Stimulated activated CD8-positive, alpha-beta memory T cell treated with anti-CD3 and anti-CD28 coated beads, Interleukin-4, amount 100 ng/mL, for 24 hours (primary cell): Measurements from ENCODE around the gene KLHL14.
"Not testable (repeated sequence)": the region's sequence is repeated elsewhere in the genome, so short reads cannot be mapped to it uniquely, and the experiment has no call there.

Source experiments
- DNase-seq: peaks from one replicate; pipeline ENCODE4 v3.0.0-alpha.2; 2020; ENCODE audit warnings: low read depth

The KLHL14 gene, protein sequence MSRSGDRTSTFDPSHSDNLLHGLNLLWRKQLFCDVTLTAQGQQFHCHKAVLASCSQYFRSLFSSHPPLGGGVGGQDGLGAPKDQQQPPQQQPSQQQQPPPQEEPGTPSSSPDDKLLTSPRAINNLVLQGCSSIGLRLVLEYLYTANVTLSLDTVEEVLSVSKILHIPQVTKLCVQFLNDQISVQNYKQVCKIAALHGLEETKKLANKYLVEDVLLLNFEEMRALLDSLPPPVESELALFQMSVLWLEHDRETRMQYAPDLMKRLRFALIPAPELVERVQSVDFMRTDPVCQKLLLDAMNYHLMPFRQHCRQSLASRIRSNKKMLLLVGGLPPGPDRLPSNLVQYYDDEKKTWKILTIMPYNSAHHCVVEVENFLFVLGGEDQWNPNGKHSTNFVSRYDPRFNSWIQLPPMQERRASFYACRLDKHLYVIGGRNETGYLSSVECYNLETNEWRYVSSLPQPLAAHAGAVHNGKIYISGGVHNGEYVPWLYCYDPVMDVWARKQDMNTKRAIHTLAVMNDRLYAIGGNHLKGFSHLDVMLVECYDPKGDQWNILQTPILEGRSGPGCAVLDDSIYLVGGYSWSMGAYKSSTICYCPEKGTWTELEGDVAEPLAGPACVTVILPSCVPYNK

DNA sequence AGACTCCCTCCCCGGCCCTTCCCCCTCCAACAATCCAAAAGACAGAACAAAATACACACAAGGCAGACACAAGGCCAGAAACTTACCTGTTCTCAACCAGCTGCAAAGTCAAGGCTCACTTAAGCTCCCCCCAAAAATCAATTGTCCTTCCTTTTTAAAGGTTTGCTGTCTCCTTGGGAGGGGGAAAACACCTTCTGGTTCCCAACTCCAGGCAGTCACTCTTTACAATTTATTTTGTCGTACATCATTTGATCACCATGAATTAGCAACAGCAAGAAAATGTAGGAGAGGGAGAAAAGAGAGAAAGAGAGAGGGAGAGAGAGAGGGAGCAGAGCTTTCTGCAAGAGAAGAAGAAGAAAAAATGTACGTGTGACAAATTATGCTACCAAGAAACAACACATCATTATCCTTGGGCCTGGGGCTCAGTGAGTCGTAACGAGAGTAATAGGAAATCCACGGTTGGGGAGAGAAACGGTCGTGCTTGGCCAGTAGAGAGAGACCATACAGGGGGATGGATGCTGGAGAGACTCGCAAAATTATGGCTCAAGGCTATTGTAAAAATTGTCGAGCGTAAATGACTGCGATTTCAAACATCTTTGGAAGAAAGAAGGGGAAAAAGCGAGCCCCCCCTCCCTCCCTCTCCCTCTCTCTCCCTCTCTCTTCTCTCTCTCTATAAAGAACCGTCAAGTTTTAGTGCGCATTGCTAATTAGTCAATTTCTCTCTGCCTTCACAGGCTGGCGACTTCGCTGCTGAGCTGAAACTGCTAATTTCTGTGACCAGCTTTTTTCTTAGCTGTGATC lies at the start of gene KLHL14:
KLHL14 (minus strand) TSS at position 443 of the 801 bp plus-strand sequence. CDS start 2,432 bp downstream, outside the sequence.
- DNase-seq: no peak

DNA sequence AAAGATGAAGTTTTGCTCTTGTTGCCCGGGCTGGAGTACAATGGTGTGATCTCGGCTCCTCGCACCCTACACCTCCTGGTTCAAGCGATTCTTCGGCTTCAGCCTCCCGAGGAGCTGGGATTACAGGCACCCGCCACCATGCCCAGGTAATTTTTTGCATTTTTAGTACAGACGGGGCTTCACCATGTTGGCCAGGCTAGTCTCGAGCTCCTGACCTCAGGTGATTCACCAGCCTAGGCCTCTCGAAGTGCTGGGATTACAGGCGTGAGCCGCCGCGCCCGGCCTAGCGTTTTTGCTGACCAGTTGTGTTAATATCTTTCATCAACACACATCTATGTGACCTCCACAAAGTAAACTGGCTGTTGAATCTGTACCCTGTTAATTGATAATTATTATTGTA lies 49.4 kb upstream of the KLHL14 start:
- DNase-seq: no peak

DNA sequence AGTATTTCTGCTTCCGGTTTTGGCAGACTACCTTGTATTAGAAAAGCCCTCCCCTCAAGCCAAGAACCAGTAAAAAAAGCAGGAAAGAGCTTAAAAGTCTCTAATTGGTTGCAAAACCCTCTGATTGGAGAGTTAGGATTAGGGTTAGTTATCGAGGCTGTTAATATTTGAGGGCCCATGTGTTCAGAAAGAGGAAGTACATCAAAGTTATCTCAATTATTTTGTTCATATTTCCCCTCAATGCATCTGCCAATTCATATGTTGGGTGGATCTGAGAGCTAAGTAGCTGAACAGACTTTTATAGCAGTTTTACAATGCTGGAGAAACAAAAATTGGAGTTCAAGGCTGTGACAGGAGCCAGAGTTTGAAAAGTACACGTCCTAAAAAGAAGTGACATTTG lies 43.1 kb upstream of the KLHL14 start:
- no peak for DNase-seq

DNA sequence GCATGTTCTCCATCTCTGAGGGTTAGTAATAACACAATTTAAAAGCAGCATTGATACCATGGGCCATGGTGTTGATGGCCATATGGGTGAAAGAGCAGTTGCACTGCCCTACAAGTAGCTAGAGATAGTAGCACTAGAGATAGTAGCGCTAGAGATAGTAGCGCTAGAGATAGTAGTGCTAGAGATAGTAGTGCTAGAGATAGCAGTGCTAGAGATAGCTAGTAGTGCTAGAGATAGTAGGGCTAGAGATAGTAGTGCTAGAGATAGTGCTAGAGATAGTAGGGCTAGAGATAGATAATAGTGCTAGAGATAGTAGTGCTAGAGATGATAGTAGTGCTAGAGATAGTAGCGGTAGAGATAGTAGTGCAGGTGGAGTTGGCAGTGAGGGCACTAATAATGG lies 39.5 kb upstream of the KLHL14 start:
- no peak for DNase-seq

DNA sequence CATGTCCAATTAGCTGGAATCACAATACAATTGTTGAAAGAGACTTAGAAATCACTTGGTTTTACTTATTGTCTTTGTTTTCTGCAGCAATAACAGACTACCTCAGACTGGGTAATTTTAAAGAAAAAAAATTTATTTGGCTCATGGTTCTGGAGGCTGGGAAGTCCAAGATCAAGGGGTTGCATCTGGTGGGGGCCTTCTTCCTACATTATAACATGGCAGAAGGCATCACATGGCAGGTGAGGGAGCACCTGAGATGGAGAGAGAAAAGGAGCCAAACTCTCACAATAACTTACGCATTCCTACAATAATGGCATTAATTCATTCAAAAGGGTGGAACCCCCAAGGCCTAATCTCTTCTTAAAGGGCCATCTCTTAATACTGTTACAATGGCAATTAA lies 37.5 kb upstream of the KLHL14 start:
- DNase-seq: no peak

DNA sequence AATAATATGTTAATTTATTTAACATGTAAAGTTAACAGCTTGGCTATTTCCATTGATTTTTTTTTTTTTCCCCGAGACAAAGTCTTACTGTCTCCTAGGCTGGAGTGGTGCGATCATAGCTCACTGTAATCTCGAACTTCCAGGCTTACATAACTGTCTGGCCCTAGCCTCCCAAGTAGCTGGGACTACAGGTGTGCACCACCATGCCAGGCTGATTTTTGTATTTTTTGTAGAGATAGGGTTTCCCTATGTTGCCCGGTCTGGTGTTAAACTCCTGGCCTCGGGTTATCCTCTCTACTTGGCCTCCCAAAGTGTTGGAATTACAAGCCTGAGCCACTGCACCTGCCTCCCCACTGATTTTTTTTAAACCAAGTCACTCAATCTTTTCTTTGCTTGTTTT lies 32.5 kb upstream of the KLHL14 start:
- no peak for DNase-seq

DNA sequence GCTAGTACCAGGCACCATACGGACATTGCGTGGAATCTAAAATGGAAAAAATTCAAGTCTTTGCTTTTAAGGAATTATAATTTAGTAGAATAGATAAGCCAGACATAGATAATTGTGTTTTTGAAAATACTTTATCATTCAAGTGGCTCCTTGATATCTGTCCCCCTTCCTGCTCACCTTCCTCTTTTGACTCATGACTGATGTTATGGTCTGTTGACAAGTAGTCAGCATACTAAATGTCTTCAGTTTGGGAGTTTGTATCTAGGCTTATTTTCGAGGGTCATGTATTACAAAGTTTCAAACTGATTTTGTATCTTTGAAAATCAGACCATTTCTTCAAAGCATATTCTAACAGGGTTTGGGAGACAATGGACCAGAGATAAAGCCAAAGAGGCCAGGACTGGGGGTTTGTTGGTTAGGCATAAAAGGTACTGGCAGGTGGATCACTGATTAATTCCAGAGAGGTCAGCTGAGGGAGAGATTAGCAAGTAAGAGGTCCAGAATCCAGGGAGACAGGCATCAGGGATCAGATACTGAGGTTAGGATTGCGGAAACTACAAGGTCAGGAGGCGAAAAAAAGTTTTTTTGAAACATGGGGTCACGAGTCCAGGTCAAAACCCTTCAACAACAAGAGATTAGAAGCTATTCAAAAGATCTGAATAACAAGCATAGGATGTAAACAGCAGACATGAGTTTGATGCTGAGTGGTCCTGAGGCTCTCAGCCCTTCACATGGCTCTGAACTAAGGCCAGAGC lies 31.5 kb upstream of the KLHL14 start:
- no peak for DNase-seq

DNA sequence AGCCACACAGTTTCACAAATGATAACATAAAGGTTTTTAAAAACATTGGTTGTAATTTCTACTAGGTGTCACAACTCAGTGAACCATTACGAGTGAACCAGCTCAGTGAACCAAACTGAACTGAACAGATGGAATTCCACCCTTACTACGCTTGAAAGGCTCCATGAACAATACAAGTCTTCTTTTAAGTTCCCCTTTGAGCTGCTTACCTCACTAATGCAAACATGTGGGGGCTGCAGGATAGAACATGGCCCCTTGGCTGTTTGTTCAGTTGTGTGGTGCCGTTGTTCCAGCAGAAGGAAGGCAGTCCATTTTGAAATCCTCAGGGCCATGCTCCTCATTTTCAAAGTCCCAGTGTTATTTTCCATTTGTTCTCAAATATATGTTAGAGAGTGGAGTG lies 30.7 kb upstream of the KLHL14 start:
- no peak for DNase-seq

DNA sequence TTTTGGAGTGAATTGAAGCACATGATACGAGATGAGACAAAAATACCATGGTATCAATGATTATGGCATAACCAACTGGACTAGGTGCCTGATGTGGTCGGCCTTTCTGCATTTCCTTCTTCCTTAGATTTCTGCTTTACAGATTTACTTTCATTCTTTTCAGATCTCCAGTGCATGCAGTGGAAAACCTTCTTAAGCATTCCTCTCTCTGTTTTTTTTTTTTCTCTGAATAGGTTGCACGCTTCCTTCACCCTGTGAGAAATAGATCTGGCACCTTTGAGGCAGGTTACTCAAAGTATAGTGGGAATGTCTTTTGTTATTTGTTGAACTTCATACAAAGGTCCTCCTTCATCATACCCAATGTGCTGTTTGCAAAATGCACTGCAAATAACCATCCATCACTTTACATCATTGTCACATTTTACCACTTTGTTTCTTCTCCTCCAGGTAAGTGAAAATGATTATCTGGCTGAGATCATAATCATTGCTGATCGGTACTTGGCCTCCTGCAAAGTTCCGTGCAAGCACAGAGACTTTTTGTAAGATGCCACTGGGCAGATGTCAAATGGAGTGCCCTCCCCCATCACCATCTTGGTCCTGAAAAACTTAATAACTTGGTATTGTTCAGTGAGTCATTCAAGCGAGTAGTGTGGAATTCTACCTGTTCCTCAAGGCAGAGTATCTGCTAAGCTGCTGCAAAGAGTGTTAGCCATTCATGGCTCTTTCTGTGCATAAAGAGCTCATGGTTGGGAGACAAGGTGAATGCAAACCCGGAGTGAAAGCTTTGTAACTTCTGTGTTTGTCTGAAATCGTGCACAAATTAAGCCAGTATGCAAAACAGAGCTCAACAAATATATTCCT lies 30.0 kb upstream of the KLHL14 start:
- no peak for DNase-seq

DNA sequence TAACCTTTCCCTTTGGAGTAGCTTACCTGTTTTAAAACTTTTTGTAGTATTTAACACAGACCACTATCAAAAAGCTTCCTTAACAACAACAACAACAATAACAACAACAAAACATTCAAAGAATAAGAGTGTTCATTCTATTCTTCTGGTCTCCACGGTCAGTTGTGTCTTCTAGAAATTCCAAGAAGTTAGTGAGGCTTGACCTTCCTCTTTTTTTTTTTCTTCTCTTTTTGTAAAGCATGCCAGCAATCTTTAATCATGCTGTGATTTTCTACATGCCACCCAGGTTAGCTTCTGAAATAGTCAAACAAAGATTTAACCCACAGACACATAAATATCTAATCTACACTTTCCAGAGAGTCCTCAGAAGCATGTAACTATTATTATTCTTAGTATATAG lies 28.4 kb upstream of the KLHL14 start:
- no peak for DNase-seq

DNA sequence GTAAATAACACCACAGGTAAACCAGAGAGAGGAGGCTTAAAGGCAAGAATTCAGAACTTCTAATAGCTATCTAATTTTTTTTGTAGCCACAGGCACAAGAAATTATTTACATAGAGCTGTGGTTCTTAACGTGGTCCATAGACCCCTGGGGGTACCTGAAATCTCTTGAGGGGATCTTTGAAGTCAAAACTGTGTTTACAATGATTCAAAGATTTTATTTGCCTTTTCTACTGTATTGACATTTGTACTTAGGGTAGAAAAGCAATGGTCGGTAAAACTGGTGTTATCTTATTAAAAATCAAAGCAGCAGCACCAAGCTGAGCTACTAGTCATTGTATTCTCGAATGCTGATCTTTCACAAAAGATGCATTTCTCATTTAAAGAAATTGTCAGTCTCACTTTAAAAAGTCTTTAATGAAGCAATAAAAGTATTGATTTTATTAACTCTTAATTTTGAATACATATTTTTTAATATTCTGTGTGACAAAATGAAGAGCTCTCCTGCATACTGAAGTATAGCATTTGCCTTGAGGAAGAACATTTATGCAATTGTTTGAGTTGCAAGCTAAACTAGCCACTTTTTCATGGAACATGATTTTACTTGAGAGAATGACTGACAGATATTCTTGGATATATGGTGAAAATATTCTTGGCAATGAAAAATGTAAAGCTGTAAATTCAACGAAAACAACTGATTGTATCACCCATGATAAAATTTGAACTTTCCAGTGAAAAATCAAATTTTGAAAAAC lies 25.6 kb upstream of the KLHL14 start:
- no peak for DNase-seq

DNA sequence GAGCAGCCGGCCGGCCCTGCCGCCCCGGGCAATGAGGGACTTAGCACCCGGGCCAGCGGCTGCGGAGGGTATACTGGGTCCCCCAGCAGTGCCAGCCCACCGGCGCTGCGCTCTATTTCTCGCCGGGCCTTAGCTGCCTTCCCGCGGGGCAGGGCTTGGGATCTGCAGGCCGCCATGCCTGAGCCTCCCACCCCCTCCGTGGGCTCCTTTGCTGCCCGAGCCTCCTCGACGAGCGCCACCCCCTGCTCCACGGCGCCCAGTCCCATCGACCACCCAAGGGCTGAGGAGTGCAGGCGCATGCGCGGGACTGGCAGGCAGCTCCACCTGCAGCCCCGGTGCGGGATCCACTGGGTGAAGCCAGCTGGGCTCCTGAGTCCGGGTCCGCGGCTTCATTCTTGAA lies 21.8 kb upstream of the KLHL14 start:
- not testable (repeated sequence) for DNase-seq

DNA sequence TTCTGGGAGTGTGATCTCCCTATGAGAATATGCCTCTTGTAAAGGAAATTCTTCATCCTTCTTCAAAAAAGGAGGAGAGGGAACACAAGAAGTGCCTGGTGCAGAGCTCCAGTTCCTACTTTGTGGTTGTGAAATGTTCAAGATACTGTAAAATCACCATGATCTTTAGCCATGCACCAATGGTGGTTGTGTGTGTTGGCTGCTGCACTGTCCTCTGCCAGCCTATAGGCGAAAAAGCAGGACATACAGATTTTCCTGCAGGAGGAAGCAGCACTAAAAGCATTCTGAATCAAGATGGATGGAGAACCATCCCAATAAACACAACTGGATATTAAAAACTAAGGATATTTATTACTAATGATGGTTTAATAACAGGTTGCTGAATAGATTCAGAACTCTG lies 6.2 kb upstream of the KLHL14 start:
- DNase-seq: no peak

DNA sequence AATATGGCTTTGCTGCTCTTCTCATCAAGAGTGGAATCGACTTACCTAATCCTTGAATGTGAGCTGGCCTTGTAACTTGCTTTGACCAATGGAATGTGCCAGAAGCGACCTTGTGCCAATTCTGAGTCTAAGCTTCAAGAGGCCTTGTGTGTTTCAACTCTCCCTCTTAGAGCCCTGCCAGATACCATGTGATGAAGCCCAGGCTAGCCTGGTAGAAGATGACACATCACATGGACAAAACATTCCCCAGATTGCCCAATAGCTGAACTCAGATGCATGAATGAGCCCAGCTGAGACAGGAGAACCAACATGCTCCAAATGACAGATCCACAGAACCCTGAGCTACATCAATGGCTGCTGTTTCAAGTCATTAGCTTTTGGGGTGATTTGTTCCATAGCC lies 4.2 kb upstream of the KLHL14 start:
- no peak for DNase-seq

DNA sequence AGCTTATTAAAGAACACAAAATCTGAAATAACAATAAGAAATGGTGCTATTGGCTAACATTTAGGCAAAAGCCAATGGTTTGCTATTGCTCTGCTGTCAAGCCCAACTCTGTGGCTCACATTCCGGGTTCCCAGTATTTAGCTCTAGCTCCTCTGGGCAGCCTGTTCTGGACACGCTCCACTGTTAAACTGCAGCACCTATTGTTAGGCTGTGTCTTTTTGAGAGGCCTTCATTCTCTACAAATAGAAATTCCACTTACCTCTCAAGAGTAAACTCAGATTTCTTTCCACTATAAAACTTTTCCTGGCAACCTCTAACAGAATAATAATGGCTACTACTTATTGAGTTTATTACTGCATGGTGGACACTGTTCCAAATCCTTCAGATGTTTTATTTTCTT lies 3.7 kb upstream of the KLHL14 start:
- no peak for DNase-seq

DNA sequence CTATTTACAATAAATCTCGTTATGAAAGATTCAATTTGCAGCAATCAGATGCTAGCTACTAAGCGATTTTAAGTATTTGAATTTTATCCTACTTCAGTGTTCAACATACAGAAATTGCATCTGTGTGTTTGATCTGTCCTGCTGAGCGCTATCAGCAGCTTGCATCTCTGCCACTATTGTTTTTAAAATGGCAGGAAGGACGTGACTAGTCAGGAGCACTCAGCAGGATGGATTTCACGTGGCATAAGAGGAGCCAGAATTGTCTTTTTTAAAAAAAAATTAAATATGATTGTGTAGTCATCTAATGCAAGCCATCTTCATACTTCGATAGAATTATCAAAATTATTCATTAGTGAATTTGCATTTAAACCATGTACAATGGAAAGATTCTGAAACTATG lies 2.8 kb upstream of the KLHL14 start:
- no peak for DNase-seq

DNA sequence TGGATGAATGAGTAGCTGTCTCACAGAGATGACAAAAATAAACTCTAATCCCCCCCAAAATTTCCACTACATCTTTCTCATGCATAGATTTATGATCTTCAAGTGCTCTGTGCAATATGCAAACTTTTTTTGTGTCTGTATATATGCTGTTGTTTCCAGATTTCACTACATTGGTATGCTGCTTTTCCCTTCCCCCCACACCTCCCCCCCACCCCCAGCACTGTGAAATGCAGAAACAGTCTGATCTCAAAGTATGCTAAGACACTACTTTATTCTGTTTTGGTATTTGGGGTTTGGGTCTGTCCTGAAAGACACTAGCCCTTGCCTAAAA lies 524 bp upstream of the KLHL14 start:
- DNase-seq: no peak

DNA sequence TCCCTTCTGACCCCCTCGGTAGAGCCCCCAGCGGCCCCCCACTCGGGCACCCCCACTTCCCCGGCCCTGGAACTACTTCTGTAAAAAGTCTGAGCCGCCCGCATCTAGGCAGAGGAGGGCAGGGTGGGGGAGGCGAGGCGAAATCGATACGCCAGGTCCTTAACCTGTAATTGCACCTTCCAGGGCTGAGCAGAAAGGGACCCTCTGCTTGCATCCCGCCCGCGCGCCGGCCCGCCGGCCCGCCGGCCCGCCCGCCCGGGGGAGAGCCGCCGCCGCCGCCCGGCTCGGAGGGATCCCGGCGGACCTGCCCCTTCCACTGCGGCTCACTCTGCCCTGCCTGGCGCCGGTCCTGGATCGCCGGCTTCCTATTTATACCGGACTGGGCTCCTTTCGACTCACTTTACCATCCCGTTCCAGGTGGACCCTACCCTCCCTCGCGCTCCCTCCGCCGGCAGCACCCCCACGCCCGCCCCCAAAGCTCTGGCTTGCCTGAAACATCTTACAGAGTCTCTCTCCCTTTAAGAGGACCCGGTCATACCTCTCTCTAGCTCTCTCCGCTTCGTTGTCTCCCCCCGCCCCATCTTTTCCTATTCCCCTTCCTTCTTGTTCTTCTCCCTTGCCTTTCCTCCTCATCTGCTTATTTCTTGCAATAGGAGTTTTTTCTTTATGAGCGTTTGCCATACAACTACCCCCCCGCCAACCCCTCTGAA lies 797 bp downstream of the KLHL14 start:
- no peak for DNase-seq

DNA sequence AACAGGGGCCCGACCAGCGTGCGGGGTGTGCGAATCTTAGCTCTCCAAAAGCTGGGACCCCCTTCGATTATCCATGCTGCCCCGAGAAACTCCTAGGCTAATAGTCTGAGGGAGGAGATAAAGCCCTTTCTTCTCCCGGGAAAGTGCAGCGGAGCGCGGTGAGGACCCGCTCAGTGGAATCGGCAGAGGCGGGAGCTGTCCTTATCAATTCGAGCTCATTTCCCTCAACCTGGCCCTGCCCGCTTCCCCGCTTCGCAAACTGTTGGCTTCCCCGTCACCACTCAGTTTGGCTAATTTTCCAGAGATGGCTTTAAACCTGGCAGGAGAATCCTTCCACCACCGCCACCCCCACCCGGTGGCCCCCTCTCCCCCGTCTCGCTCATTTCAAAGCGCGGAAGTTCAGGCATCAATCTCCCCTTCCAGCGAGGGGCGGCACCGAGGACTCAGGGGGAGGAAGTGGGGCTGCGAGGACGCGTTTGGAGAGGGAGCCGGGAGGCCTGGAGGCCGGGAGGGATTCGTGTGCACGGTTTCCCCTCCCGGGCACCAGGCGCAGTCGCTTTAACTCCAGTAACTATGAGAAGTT lies 1.6 kb downstream of the KLHL14 start:
- no peak for DNase-seq
